ENCODE results near the gene NUP98.

DNA sequence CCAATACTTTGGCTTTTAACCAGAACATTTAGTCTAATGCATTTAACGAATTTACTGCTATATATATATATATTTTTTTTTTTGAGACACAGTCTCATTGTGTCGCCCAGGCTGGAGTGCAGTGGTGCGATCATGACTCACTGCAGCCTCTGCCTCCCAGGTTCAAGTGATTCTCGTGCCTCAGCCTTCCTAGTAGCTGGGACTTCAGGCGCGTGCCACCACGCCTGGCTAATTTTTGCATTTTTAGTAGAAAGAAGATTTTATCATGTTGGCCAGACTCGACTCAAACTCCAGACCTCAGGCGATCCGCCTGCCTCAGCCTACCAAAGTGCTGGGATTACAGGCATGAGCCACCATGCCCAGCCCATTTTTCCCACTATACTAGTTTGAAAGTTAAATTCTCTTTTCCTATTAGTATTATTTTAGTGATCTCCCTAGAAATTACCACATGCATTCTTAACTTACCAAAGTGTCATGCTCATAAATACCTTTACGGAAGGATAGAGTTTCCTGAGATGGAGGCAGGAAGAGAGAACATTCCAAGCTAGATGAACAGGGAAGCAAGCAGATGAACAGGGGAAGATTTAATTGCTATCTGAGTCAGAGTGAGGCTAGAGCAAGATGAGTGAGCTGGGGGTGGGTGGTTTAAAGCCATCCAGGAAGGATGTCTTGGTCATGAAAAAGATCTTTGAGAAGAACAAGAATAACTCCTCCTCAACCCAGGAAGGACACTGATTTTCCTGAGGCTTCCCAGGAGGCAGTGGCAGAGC lies 6.6 kb upstream of the NUP98 start:
- TF ChIP-seq, protein P1, sequence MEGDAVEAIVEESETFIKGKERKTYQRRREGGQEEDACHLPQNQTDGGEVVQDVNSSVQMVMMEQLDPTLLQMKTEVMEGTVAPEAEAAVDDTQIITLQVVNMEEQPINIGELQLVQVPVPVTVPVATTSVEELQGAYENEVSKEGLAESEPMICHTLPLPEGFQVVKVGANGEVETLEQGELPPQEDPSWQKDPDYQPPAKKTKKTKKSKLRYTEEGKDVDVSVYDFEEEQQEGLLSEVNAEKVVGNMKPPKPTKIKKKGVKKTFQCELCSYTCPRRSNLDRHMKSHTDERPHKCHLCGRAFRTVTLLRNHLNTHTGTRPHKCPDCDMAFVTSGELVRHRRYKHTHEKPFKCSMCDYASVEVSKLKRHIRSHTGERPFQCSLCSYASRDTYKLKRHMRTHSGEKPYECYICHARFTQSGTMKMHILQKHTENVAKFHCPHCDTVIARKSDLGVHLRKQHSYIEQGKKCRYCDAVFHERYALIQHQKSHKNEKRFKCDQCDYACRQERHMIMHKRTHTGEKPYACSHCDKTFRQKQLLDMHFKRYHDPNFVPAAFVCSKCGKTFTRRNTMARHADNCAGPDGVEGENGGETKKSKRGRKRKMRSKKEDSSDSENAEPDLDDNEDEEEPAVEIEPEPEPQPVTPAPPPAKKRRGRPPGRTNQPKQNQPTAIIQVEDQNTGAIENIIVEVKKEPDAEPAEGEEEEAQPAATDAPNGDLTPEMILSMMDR (IDR thresholded peaks at IDR 0.05) = no peak
- TF ChIP-seq POLR2A (IDR thresholded peaks at IDR 0.05) = no peak

Measured in right lobe of liver (tissue), 4 donors.